Tibial nerve (tissue), 4 donors: ENCODE measurements around the gene ENOX1.

ENCODE experiments used
- EP300 ChIP-seq, 2 donors: sonication (generic); formaldehyde crosslinking; IDR thresholded peaks; one replicate each; pipeline ENCODE4 v1.6.1; 2017; ENCODE audit warnings: antibody characterized with exemption in 2 of 2, mild to moderate bottlenecking in 1 of 2
- POLR2A ChIP-seq, 2 donors: fragments of 450-650 bp; IDR thresholded peaks; one replicate each; pipeline ENCODE4 v1.6.1; 2017; ENCODE audit warnings: antibody characterized with exemption in 2 of 2, mild to moderate bottlenecking in 2 of 2, moderate library complexity in 2 of 2
- TF ChIP-seq, protein P1 (sequence below), 5 experiments: fragments of 200-600 bp in 3 of 5; fragments of 450-650 bp in 2 of 5; sonication (generic) in 3 of 5; IDR thresholded peaks; one replicate each; pipeline ENCODE4 v1.5.1; 2016 to 2019; ENCODE audit warnings: antibody characterized with exemption in 5 of 5, mild to moderate bottlenecking in 3 of 5, moderate library complexity in 2 of 5

DNA sequence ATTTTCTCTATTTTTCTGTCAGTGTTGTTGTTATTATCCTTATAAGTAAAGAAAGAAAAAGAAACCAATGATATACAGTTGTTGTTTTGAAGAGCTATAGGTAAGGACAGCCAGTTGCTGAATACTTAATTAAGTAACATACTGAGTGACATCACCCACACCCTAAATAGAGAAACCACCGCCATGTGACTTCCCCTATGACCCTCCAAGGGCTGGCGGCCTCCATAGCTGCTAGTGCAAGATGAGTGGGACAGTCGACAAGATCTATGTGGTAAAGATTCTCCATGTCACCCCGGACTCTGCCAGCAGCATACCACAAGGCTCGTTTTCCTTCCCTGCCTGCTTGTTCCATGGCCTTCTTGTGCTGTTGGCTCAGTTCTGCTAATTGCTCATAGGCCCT is 542.3 kb downstream of the ENOX1 start:
- TF ChIP-seq, protein P1, sequence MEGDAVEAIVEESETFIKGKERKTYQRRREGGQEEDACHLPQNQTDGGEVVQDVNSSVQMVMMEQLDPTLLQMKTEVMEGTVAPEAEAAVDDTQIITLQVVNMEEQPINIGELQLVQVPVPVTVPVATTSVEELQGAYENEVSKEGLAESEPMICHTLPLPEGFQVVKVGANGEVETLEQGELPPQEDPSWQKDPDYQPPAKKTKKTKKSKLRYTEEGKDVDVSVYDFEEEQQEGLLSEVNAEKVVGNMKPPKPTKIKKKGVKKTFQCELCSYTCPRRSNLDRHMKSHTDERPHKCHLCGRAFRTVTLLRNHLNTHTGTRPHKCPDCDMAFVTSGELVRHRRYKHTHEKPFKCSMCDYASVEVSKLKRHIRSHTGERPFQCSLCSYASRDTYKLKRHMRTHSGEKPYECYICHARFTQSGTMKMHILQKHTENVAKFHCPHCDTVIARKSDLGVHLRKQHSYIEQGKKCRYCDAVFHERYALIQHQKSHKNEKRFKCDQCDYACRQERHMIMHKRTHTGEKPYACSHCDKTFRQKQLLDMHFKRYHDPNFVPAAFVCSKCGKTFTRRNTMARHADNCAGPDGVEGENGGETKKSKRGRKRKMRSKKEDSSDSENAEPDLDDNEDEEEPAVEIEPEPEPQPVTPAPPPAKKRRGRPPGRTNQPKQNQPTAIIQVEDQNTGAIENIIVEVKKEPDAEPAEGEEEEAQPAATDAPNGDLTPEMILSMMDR (IDR thresholded peaks at IDR 0.05) = no peak
- no peak for TF ChIP-seq POLR2A (IDR thresholded peaks at IDR 0.05)
- no peak for TF ChIP-seq EP300 (IDR thresholded peaks at IDR 0.05)
